HCT116 (cell line): ENCODE results near the gene MMADHC. TPM values are rescaled to one million over a fixed set of nuclear protein-coding genes. Genes with fewer than 3 reads are reported as not detected.

Experiments used
- ATAC-seq: fragments of 200-7000 bp; cut with Tn5 transposase; 2 replicates; pipeline ENCODE4 v1.9.1; 2020; ENCODE audit warnings: mild to moderate bottlenecking, moderate library complexity
- BruUV-seq: library from RNA; stranded (reverse); fragments of 400-500 nt; replicated peaks from 2 replicates; lab custom pipeline; 2021; lab: Mats Ljungman, UMichigan
- CTCF ChIA-PET: fragments of 300-600 bp; sonication (Branson Sonifier 250); formaldehyde crosslinking; loops from one replicate; lab custom pipeline; 2021; ENCODE audit warnings: antibody characterized with exemption; lab: Charles Lee
- POLR2A ChIA-PET: fragments of 300-600, 350-600 bp; sonication (Branson Sonifier 250); formaldehyde crosslinking; loops from one replicate; lab custom pipeline; 2021; ENCODE audit warnings: antibody characterized with exemption; lab: Charles Lee
- RAD21 ChIA-PET, 2 experiments: fragments of 300-600 bp; sonication (Branson Sonifier 250); formaldehyde crosslinking; loops; one replicate each; lab custom pipeline; 2023; ENCODE audit warnings: low total read pairs in 2 of 2; ENCODE audit not compliant: uncharacterized antibody in 2 of 2, unreplicated experiment in 2 of 2, low non-redundant PET in 1 of 2; lab: Charles Lee
- DNase-seq: peaks from one replicate; pipeline ENCODE4 v3.0.0-alpha.2; 2010; ENCODE audit warnings: low read depth, low spot score
- H2AFZ ChIP-seq: fragments of 200-600 bp; shearing (Covaris generic), sonication (generic); 2 replicates; pipeline ENCODE4 v1.6.1; 2017; ENCODE audit warnings: low read depth, mixed run types, mixed read lengths, antibody characterized with exemption, low read length; ENCODE audit not compliant: poor library complexity, severe bottlenecking
- H3K27ac ChIP-seq: 2 replicates; pipeline ENCODE4 v1.5.1; 2012; ENCODE audit warnings: low read depth, low read length
- H3K27me3 ChIP-seq: fragments of 200-600 bp; sonication (generic); 2 replicates; pipeline ENCODE4 v1.6.1; 2016; ENCODE audit warnings: mixed run types, low read length, mixed read lengths; ENCODE audit not compliant: insufficient read depth
- H3K36me3 ChIP-seq, 2 experiments: fragments of 200-500 bp in 1 of 2; fragments of 200-600 bp in 1 of 2; sonication (Bioruptor generic) in 1 of 2; sonication (generic) in 1 of 2; 2 replicates each; pipeline versions ENCODE4 v1.5.1 to v1.6.1; 2014 to 2016; ENCODE audit warnings: low read length in 2 of 2, inconsistent platforms in 1 of 2, mixed read lengths in 1 of 2, mixed run types in 1 of 2; ENCODE audit not compliant: insufficient read depth in 2 of 2, control insufficient read depth in 1 of 2
- H3K4me1 ChIP-seq, 2 experiments: fragments of 200-600 bp in 1 of 2; sonication (generic) in 1 of 2; 2 replicates each; pipeline versions ENCODE4 v1.5.1 to v1.6.1; 2012 to 2017; ENCODE audit warnings: low read length in 2 of 2, inconsistent platforms in 1 of 2, mild to moderate bottlenecking in 1 of 2, mixed read lengths in 1 of 2, mixed run types in 1 of 2, moderate library complexity in 1 of 2; ENCODE audit not compliant: insufficient read depth in 2 of 2, control insufficient read depth in 1 of 2
- H3K4me2 ChIP-seq: fragments of 200-600 bp; sonication (generic); 2 replicates; pipeline ENCODE4 v1.6.1; 2017; ENCODE audit warnings: mixed run types, low read length, mixed read lengths
- H3K4me3 ChIP-seq, 2 experiments: fragments of 200-600 bp in 1 of 2; sonication (generic) in 1 of 2; replicated peaks in 1 of 2; 2 replicates each; pipeline ENCODE4 v1.5.1; 2011 to 2016; ENCODE audit warnings: low read length in 2 of 2, control low read depth in 1 of 2, low read depth in 1 of 2, mild to moderate bottlenecking in 1 of 2, mixed read lengths in 1 of 2, mixed run types in 1 of 2
- H3K79me2 ChIP-seq: fragments of 200-600 bp; sonication (generic); 2 replicates; pipeline ENCODE4 v1.6.1; 2017; ENCODE audit warnings: mild to moderate bottlenecking, mixed run types, low read length, moderate library complexity, mixed read lengths; ENCODE audit not compliant: insufficient read depth
- H3K9ac ChIP-seq: fragments of 200-600 bp; sonication (generic); 2 replicates; pipeline ENCODE4 v1.6.1; 2016; ENCODE audit warnings: low read length, mixed read lengths
- H3K9me2 ChIP-seq: fragments of 200-600 bp; sonication (generic), shearing (Covaris generic); 2 replicates; pipeline ENCODE4 v1.6.1; 2017; ENCODE audit warnings: mixed run types, mild to moderate bottlenecking, moderate library complexity; ENCODE audit not compliant: insufficient read depth
- H3K9me3 ChIP-seq, 2 experiments: fragments of 200-500 bp in 1 of 2; fragments of 200-600 bp in 1 of 2; sonication (Bioruptor generic) in 1 of 2; sonication (generic) in 1 of 2; 2 replicates each; pipeline ENCODE4 v1.6.1; 2014 to 2017; ENCODE audit warnings: low read length in 2 of 2, mixed read lengths in 2 of 2, inconsistent platforms in 1 of 2, low read depth in 1 of 2, mild to moderate bottlenecking in 1 of 2, mixed run types in 1 of 2, moderate library complexity in 1 of 2; ENCODE audit not compliant: control insufficient read depth in 1 of 2, insufficient read depth in 1 of 2
- H4K20me1 ChIP-seq: fragments of 200-600 bp; sonication (generic), shearing (Covaris generic); 2 replicates; pipeline ENCODE4 v1.6.1; 2017; ENCODE audit warnings: mixed run types, mild to moderate bottlenecking, moderate library complexity; ENCODE audit not compliant: insufficient read depth
- CEBPB ChIP-seq: IDR thresholded peaks from 2 replicates; pipeline ENCODE4 v1.6.1; 2012; ENCODE audit warnings: low read depth
- EGR1 ChIP-seq: IDR thresholded peaks from 2 replicates; pipeline ENCODE4 v1.6.1; 2012; ENCODE audit warnings: low read depth
- EZH2phosphoT487 ChIP-seq: fragments of 200-600 bp; IDR thresholded peaks from 2 replicates; pipeline ENCODE4 v1.6.1; 2018; ENCODE audit warnings: antibody characterized with exemption, borderline replicate concordance
- FOSL1 ChIP-seq: IDR thresholded peaks from 2 replicates; pipeline ENCODE4 v1.6.1; 2012; ENCODE audit warnings: low read depth
- RAD21 ChIP-seq: IDR thresholded peaks from 2 replicates; pipeline ENCODE4 v1.6.1; 2012; ENCODE audit warnings: low read depth, mild to moderate bottlenecking
- SIN3A ChIP-seq: IDR thresholded peaks from 2 replicates; pipeline ENCODE4 v1.6.1; 2012; ENCODE audit warnings: low read depth
- SP1 ChIP-seq: IDR thresholded peaks from 2 replicates; pipeline ENCODE4 v1.6.1; 2012; ENCODE audit warnings: low read depth
- SRF ChIP-seq: IDR thresholded peaks from 2 replicates; pipeline ENCODE4 v1.6.1; 2012; ENCODE audit warnings: low read depth
- intact Hi-C: fragments of 100-400 bp; cut with micrococcal nuclease; formaldehyde crosslinking; loops from 2 replicates; pipeline ENCODE4 v1.10.0; 2022
- total RNA-seq: library from RNA; stranded (reverse); gene quantifications from one replicate; pipeline ENCODE4 v1.2.1, GENCODE V29; 2021; ENCODE audit not compliant: unreplicated experiment
- TF ChIP-seq, protein P1 (sequence below): IDR thresholded peaks from 2 replicates; pipeline ENCODE4 v1.6.1; 2011; ENCODE audit warnings: mild to moderate bottlenecking, low read length, moderate library complexity; ENCODE audit not compliant: insufficient replicate concordance; ENCODE audit errors: extremely low read depth
- TF ChIP-seq, protein P2 (sequence below), 3 experiments: fragments of 200-600 bp in 1 of 3; sonication (generic) in 1 of 3; IDR thresholded peaks in 2 of 3; conservative IDR thresholded peaks in 1 of 3; 2 replicates each; pipeline ENCODE4 v1.5.1; 2012 to 2017; ENCODE audit warnings: low read depth in 2 of 3, low read length in 2 of 3, antibody characterized with exemption in 1 of 3, borderline replicate concordance in 1 of 3, control low read depth in 1 of 3, mild to moderate bottlenecking in 1 of 3, mixed read lengths in 1 of 3, mixed run types in 1 of 3, moderate library complexity in 1 of 3; ENCODE audit not compliant: insufficient read depth in 1 of 3
- TF ChIP-seq, protein P3 (sequence below): IDR thresholded peaks from 2 replicates; pipeline ENCODE4 v1.6.1; 2012; ENCODE audit warnings: low read depth

Gene MMADHC
- total RNA-seq, 1 experiment from 2014 or later = 135 TPM

DNA sequence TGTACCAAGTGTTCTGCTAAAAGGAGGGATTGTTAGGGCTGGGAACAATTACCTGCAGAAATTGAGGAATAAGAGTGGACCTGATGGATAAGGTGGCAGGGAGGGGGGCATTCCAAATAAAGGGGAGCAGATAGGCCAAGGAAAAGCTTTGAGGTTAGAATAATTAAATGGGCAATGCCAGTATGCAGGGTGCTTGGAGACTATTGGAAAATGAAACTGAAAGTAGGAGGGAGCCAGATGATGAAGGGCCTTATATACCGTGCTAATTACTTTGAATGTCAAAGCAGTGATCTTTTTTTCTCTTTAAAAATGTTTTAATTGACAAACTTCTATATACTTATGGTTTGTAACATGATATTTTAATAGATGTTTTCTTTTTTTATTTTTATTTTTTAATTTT lies 42.9 kb downstream of the MMADHC start:
- Histone ChIP-seq H4K20me1 (no peaks in the 10 kb centered on the region), H3K4me1 (no peaks in the 10 kb centered on the region), H3K4me3 (no peak overlapping the region), H3K9ac (no peak overlapping the region), H3K36me3 (no peaks in the 10 kb centered on the region), H3K27me3 (no peaks in the 10 kb centered on the region), H3K27ac (no peak overlapping the region), H2AFZ (no peak overlapping the region), H3K79me2 (no peaks in the 10 kb centered on the region), H3K9me3 (no peaks in the 10 kb centered on the region), H3K9me2 (no peaks in the 10 kb centered on the region), H3K4me2 (no peak overlapping the region)
- no TSS peak for BruUV-seq
- ATAC-seq = no peak
- ChIA-PET CTCF (no interaction called here), RAD21 (no interaction called here), POLR2A (no interaction called here)
- TF ChIP-seq EGR1 (no peak), SRF (no peak), SIN3A (no peak), CEBPB (no peak), EZH2phosphoT487 (no peak), FOSL1 (no peak)
- TF ChIP-seq, protein P1, sequence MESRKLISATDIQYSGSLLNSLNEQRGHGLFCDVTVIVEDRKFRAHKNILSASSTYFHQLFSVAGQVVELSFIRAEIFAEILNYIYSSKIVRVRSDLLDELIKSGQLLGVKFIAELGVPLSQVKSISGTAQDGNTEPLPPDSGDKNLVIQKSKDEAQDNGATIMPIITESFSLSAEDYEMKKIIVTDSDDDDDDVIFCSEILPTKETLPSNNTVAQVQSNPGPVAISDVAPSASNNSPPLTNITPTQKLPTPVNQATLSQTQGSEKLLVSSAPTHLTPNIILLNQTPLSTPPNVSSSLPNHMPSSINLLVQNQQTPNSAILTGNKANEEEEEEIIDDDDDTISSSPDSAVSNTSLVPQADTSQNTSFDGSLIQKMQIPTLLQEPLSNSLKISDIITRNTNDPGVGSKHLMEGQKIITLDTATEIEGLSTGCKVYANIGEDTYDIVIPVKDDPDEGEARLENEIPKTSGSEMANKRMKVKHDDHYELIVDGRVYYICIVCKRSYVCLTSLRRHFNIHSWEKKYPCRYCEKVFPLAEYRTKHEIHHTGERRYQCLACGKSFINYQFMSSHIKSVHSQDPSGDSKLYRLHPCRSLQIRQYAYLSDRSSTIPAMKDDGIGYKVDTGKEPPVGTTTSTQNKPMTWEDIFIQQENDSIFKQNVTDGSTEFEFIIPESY = no peak
- intact Hi-C loops = no loop called here
- DNase-seq = no peak

DNA sequence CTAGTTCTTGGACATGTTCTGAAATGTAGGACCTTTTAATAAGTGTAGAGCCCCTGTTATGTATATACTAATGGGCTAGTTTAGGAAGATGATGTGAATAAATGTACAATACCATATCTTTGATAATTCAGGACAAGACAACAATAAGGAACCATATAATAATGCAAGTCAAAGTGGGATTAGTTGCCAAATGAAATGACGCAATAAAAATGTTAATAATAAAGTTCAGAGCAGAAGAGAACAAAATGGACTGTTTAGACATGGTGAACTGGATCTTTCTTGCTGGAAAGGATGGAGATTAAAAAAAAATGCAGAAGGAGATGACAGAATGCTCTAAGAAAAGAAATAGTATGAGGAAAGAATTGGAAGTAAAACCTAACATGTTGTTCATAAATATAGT lies 43.7 kb downstream of the MMADHC start:
- H3K9me3 ChIP-seq = no peaks in the 10 kb centered on the region
- H3K27me3 ChIP-seq = no peaks in the 10 kb centered on the region
- no peaks in the 10 kb centered on the region for H4K20me1 ChIP-seq
- no peaks in the 10 kb centered on the region for H3K4me1 ChIP-seq
- DNase-seq (no peak), ATAC-seq (no peak)
- CTCF ChIA-PET = no interaction called here
- POLR2A ChIA-PET = no interaction called here
- H3K9ac ChIP-seq = no peak overlapping the region
- H3K36me3 ChIP-seq = no peaks in the 10 kb centered on the region
- intact Hi-C loops = no loop called here
- RAD21 ChIA-PET = no interaction called here
- H3K4me2 ChIP-seq = no peak overlapping the region
- BruUV-seq = no TSS peak
- no peak overlapping the region for H3K4me3 ChIP-seq
- no peak overlapping the region for H3K27ac ChIP-seq
- no peaks in the 10 kb centered on the region for H3K79me2 ChIP-seq
- H2AFZ ChIP-seq = no peak overlapping the region
- H3K9me2 ChIP-seq = no peaks in the 10 kb centered on the region
- TF ChIP-seq SP1 (no peak), SIN3A (no peak), RAD21 (no peak)
- TF ChIP-seq, protein P1 = no peak
- TF ChIP-seq, protein P2, sequence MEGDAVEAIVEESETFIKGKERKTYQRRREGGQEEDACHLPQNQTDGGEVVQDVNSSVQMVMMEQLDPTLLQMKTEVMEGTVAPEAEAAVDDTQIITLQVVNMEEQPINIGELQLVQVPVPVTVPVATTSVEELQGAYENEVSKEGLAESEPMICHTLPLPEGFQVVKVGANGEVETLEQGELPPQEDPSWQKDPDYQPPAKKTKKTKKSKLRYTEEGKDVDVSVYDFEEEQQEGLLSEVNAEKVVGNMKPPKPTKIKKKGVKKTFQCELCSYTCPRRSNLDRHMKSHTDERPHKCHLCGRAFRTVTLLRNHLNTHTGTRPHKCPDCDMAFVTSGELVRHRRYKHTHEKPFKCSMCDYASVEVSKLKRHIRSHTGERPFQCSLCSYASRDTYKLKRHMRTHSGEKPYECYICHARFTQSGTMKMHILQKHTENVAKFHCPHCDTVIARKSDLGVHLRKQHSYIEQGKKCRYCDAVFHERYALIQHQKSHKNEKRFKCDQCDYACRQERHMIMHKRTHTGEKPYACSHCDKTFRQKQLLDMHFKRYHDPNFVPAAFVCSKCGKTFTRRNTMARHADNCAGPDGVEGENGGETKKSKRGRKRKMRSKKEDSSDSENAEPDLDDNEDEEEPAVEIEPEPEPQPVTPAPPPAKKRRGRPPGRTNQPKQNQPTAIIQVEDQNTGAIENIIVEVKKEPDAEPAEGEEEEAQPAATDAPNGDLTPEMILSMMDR (IDR thresholded peaks at IDR 0.05 in 2 of 3, conservative IDR thresholded peaks at IDR 0.05 in 1 of 3; ENCODE audit: borderline replicate concordance in 1 of 3, insufficient read depth in 1 of 3, low read depth in 2 of 3, low read length in 2 of 3) = no peak
- TF ChIP-seq, protein P3, sequence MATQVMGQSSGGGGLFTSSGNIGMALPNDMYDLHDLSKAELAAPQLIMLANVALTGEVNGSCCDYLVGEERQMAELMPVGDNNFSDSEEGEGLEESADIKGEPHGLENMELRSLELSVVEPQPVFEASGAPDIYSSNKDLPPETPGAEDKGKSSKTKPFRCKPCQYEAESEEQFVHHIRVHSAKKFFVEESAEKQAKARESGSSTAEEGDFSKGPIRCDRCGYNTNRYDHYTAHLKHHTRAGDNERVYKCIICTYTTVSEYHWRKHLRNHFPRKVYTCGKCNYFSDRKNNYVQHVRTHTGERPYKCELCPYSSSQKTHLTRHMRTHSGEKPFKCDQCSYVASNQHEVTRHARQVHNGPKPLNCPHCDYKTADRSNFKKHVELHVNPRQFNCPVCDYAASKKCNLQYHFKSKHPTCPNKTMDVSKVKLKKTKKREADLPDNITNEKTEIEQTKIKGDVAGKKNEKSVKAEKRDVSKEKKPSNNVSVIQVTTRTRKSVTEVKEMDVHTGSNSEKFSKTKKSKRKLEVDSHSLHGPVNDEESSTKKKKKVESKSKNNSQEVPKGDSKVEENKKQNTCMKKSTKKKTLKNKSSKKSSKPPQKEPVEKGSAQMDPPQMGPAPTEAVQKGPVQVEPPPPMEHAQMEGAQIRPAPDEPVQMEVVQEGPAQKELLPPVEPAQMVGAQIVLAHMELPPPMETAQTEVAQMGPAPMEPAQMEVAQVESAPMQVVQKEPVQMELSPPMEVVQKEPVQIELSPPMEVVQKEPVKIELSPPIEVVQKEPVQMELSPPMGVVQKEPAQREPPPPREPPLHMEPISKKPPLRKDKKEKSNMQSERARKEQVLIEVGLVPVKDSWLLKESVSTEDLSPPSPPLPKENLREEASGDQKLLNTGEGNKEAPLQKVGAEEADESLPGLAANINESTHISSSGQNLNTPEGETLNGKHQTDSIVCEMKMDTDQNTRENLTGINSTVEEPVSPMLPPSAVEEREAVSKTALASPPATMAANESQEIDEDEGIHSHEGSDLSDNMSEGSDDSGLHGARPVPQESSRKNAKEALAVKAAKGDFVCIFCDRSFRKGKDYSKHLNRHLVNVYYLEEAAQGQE = no peak
